GM18498 (cell line): ENCODE data around the gene ZNF716.
"Not testable (repeated sequence)": the region's sequence is repeated elsewhere in the genome, so short reads cannot be mapped to it uniquely, and the experiment has no call there.

ENCODE experiments used
- ATAC-seq: cut with Tn5 transposase; IDR thresholded peaks from one replicate; pipeline ENCODE4 v1.9.1; 2021; ENCODE audit warnings: mild to moderate bottlenecking, moderate library complexity; ENCODE audit not compliant: unreplicated experiment

ZNF716 gene

GRCh38 chr7:57449904-57450303 lies at the start of gene ZNF716:
TSS of gene ZNF716 (plus strand) at chr7:57450177. CDS start at chr7:57450289, 112 bp downstream.
- no peak for ATAC-seq

DNA sequence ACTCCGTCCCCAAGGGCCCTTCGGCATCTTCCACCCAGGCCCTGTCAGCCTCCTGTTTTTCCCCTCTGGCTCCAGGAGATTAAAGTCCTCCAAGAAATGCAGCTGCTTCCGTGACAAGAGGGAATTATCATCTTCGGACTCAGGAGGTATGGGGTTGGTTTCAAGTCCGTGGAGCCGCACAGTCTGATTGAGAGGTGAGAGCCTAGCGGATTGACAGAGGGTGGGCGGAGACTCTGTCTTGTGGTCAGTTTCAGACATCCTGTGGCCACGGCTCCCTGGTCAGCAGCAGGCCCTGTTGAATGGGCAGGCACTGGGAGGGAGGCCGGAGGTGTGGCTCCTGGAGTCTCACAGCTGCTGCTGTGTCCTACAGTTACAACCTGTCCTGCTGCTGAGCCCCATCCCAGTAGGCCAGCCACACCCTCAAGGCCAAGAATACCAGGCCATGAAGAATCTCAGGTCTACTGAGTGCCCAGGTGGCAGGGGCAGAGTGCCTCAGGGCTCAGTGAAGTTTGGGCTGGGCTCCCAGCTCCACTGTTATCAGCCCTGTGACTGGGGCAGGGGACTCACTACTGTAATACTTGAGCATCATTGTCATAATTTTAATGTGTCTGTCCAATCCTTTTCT lies 49.3 kb upstream of the ZNF716 start:
- no peak for ATAC-seq

DNA sequence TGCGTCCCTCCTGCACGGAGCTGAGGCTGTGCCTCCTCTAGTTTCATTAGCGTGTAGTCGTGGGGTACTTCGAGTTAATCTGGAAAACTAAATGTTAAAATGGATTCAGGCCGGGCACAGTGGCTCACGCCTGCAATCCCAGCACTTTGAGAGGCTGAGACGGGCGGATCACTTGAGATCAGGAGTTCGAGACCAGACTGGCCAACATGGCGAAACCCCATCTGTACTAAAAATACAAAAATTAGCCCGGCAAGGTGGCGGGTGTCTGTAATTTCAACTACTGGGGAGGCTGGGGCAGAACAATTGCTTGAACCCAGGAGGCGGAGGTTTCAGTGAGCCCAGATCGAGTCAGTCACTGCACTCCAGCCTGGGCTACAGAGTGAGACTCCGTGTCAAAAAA lies 46.9 kb upstream of the ZNF716 start:
- ATAC-seq = not testable (repeated sequence)

DNA sequence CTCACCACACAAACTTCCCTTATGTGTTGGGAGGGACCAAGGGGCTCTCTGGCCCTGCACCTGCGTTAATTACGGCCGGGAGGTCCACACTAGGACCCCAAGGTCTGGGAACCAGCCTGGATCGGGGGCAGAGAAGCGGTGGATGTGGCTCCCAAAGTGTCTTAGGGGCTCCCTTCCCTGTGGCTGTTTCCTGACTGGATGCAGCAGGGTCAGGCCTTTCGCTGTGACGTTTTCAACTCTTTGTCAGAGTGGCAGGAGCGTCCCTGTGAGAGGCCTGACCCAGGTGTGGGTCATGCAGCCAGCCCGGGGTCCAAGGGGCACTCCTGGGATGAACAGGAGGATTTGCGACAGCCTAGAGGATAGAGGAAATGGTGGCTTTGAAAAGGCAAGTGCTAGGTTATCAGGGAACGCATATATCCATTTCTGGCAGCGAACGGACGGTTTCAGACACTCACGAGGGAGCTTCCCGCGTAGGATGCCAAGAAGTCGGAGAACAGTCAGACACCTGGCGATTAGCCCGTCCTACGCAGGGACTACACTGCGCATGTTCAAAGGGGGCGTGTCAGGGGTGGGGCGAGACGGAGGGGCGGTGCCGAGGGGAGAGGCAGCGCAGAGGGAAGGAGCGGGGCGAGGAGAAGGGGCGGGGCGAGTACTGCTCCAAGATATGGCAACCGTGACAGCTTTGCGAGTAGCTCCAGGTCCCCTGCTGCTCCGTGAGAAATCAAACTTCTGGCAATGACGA lies 46.2 kb upstream of the ZNF716 start:
- ATAC-seq = no peak

GRCh38 chr7:57404343-57404966 lies 45.5 kb upstream of the ZNF716 start:
- no peak for ATAC-seq

GRCh38 chr7:57404967-57405421 lies 45.0 kb upstream of the ZNF716 start:
- no peak for ATAC-seq

- ATAC-seq = no peak
Observed at GRCh38 chr7:57407125-57407524, 42.9 kb upstream of the ZNF716 start.

DNA sequence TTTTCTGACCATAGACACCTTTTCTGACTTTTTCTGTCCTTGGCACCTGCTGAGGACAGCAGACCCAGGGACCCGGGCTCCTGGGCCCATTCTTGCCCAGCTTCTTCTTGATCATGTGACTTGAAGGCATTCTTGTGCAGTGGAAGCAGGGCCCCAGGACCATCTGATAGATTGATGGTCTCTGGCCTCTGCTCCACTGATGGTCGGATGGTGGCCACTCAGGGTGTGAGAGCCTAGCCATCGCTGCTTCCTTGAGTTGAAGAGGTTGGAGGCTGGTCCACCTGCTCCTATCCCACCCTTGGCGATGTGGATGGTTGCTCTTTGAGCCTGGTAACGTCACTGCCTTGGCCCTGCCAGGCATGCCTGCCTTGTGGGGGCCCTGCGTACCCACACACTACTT lies 37.8 kb upstream of the ZNF716 start:
- ATAC-seq = no peak

DNA sequence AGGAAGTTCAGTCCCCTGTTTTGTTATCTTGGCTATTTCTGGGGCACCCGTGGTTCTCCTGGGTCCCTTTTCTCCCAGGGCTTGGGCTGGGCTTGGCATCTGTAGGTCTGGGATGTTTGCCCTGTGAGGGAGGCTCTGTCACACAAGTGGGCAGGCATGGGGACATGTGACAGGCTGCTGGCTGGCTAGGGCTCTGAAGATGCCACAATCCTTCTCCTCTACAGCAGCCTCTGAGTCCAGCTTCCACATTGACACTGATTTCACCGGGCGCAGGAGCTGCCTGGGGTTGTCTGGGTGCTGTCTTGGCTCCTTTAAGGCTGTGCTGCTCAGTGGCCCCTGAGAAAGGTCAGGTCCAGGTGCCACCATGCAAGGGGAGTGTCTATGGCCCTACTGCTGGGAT lies 37.4 kb upstream of the ZNF716 start:
- no peak for ATAC-seq

DNA sequence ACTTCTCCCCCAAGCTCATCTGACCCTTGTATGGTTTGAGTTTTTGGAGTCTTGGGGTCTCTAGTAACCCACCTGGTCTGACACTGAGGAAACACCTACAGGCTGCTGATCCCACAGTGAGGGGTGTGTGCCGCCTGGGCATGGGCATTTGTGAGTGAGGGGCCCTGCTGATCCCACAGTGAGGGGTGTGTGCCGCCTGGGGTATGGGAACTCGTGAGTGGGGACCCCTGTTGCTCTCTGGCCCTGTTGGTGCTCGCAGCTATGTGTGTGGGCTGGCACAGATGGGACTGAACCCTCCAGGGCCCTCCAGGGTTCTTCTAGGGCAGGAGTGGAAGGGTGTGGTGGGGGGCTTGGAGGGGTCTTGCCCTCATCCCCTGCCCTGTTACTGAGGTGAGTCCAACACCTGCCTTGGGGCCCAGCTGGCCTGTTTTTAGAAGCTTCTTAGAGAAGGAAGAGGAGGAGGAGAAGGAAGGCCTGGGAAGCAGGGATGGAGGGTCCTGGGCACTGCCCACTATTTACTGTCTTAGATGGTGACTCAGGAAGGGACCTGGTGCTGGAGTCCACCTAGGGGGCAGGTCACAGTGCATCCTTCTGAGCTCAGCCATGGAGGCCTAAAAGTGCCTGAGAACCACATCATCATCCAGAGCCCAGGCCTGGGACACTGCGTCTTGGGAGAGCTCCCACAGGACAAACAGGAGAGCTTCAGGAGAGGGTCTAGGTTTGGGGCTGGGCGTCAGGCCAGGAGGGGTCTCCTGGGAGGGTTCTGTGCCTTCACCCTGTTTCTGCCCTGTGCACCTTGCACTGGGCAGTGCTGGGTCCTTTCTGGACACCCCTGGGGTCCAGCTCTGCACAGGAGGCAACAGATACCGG lies 36.2 kb upstream of the ZNF716 start:
- no peak for ATAC-seq

- ATAC-seq = no peak
Observed at GRCh38 chr7:57414415-57414814, 35.6 kb upstream of the ZNF716 start.

- no peak for ATAC-seq
Observed at GRCh38 chr7:57414852-57415251, 35.1 kb upstream of the ZNF716 start.

- ATAC-seq = no peak
Observed at GRCh38 chr7:57415326-57415725, 34.7 kb upstream of the ZNF716 start.

GRCh38 chr7:57415730-57416129 lies 34.2 kb upstream of the ZNF716 start:
- no peak for ATAC-seq

DNA sequence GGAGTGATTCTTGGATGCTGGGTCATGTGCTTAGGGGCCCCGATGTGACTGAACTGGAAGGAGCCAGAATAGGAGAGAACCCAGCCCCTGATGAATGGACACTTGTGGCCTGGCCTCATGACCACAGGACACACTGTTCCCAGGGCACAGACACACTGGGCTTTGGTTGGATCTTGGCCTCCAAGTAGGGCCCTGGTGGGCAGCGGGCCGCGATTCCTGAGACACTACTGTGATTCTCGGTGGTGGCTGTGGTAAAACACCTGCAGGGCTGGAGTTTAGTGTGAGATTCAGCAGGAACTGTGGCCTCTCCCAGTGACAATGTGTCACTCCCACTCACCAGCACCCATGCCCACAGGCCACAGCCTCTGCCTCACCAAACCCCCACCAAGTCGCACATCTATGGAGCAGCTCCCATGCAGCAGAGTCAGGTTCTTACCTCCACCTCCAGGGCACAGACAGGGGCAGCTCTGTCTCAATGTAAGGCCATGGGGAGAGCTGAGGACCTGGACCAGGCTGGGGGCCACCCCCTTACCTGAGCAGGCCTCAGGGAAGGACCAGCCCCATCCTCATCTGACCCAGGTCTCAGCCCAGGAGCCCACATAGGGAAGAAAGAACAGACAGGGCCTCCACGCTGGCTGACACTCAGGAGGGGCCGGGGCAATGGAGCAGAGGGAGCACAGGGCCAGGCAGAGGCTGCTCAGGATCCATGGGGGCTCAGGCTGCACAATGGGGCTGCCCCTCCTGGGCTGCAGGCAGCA lies 33.2 kb upstream of the ZNF716 start:
- no peak for ATAC-seq

- ATAC-seq = no peak
Observed at GRCh38 chr7:57417736-57418135, 32.2 kb upstream of the ZNF716 start.

- no peak for ATAC-seq
Observed at GRCh38 chr7:57423768-57424167, 26.2 kb upstream of the ZNF716 start.

GRCh38 chr7:57424515-57425238 lies 25.3 kb upstream of the ZNF716 start:
- ATAC-seq = no peak

DNA sequence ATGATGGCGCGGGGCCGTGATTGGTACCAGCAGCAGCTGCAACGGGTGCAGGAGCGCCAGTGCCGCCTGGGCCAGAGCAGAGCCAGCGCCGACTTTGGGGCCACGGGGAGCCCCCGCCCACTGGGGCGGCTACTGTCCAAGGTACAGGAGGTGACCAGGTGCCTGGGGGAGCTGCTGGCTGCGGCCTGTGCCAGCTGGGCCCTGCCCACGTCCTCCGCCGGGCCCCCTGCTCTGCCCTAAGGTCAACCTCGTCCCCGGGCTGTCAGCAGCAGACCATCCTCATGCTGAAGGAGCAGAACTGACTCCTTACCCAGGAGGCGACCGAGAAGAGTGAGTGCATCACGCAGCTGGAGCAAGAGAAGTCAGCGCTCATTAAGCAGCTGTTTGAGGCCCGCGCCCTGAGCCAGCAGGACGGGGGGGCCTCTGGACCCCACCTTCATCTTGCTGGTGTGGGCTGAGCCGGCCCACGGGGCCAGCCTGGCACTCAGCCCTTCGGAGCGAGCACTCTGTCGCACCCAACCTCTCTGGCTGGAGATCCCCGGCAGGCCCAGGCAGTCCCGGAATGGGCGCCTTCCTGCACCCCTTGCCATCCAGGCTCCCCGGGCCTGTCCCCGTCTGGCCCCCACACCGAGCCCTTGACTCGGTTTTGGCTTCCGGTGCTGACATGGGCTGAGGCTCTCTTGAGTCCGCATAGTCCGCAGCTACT lies 24.6 kb upstream of the ZNF716 start:
- ATAC-seq = no peak
